K562 (cell line): Measurements from ENCODE around the gene ADD2. TPM values are rescaled to one million over a fixed set of nuclear protein-coding genes. Genes with fewer than 3 reads are reported as not detected.

Source experiments
- ATAC-seq: fragments of 200-7000 bp; cut with Tn5 transposase; 3 replicates; pipeline ENCODE4 v1.9.1; 2020; ENCODE audit warnings: moderate library complexity
- BruUV-seq: library from RNA; stranded (reverse); fragments of 400-500 nt; replicated peaks from 2 replicates; lab custom pipeline; 2021; lab: Mats Ljungman, UMichigan
- CTCF ChIA-PET: fragments of 300-600 bp; formaldehyde crosslinking; extraction: SDS; loops from one replicate; lab custom pipeline; 2021; ENCODE audit warnings: low intra/inter-chr PET ratio; lab: Yijun Ruan, JAX
- POLR2A ChIA-PET: fragments of 300-600, 350-650 bp; sonication (Branson Sonifier 250); formaldehyde crosslinking; extraction: SDS; loops from one replicate; lab custom pipeline; 2021; ENCODE audit warnings: antibody characterized with exemption, inconsistent platforms; lab: Yijun Ruan, JAX
- DNase-seq, 4 experiments: peaks; one replicate each; pipeline versions ENCODE4 v3.0.0 to v3.0.0-alpha.2; 2011 to 2018; ENCODE audit warnings: low spot score in 3 of 4, mixed read lengths in 3 of 4; ENCODE audit errors: extremely low read depth in 1 of 4
- FAIRE-seq: peaks from 2 replicates; lab custom pipeline; 2011; peaks lifted over from hg19 to GRCh38; lab: Jason Lieb, UNC
- H2AFZ ChIP-seq: 2 replicates; pipeline ENCODE4 v1.6.0; 2011; ENCODE audit warnings: low read depth, low read length, control low read depth, inconsistent platforms
- H3K27ac ChIP-seq: fragments of 200-600 bp; 3 replicates; pipeline ENCODE4 v1.8.0; 2011; ENCODE audit warnings: low read depth, mild to moderate bottlenecking, control low read depth, inconsistent platforms, low read length, moderate library complexity, mixed read lengths; ENCODE audit errors: extremely low read depth
- H3K27me3 ChIP-seq, 2 experiments: fragments of 300-600 bp in 1 of 2; 2 replicates in 1 of 2; 3 replicates in 1 of 2; pipeline versions ENCODE4 v1.6.0 to v1.8.0; 2011; ENCODE audit warnings: inconsistent platforms in 2 of 2, low read length in 2 of 2, mild to moderate bottlenecking in 1 of 2, mixed read lengths in 1 of 2, moderate library complexity in 1 of 2; ENCODE audit not compliant: control insufficient read depth in 2 of 2, insufficient read depth in 2 of 2
- H3K36me3 ChIP-seq: fragments of 300-600 bp; 3 replicates; pipeline ENCODE4 v1.8.0; 2011; ENCODE audit warnings: mild to moderate bottlenecking, low read length, inconsistent platforms; ENCODE audit not compliant: control insufficient read depth, insufficient read depth
- H3K4me1 ChIP-seq, 2 experiments: fragments of 200-600 bp in 1 of 2; replicated peaks in 1 of 2; 2 replicates in 1 of 2; 3 replicates in 1 of 2; pipeline versions ENCODE4 v1.5.1 to v1.8.0; 2011; ENCODE audit warnings: inconsistent platforms in 2 of 2, low read length in 2 of 2, mild to moderate bottlenecking in 1 of 2, mixed read lengths in 1 of 2, moderate library complexity in 1 of 2; ENCODE audit not compliant: control insufficient read depth in 2 of 2, insufficient read depth in 2 of 2
- H3K4me2 ChIP-seq: 2 replicates; pipeline ENCODE4 v1.6.1; 2011; ENCODE audit warnings: low read length, control low read depth, inconsistent platforms, mixed read lengths; ENCODE audit not compliant: insufficient read depth
- H3K4me3 ChIP-seq: fragments of 200-600 bp; sonication (generic), shearing (Covaris generic); 2 replicates; pipeline ENCODE4 v1.5.1; 2016; ENCODE audit warnings: control low read depth, inconsistent platforms
- H3K79me2 ChIP-seq: fragments of 200-600 bp; 3 replicates; pipeline ENCODE4 v1.8.0; 2011; ENCODE audit warnings: low read length, inconsistent platforms; ENCODE audit not compliant: control insufficient read depth, insufficient read depth
- H3K9ac ChIP-seq, 2 experiments: 2 replicates each; pipeline versions ENCODE4 v1.6.0 to v1.6.1; 2011; ENCODE audit warnings: low read depth in 2 of 2, low read length in 2 of 2, control low read depth in 1 of 2, inconsistent platforms in 1 of 2, mild to moderate bottlenecking in 1 of 2, mixed read lengths in 1 of 2; ENCODE audit not compliant: insufficient read depth in 1 of 2
- H3K9me1 ChIP-seq: one replicate; pipeline ENCODE4 v1.6.0; 2011; ENCODE audit warnings: inconsistent platforms, mild to moderate bottlenecking, low read length, moderate library complexity; ENCODE audit not compliant: control insufficient read depth, insufficient read depth
- H3K9me3 ChIP-seq: replicated peaks from 2 replicates; pipeline ENCODE4 v1.5.1; 2011; ENCODE audit warnings: low read depth, low read length, inconsistent platforms; ENCODE audit not compliant: control insufficient read depth, insufficient read depth
- H4K20me1 ChIP-seq: replicated peaks from 2 replicates; pipeline ENCODE4 v1.6.1; 2011; ENCODE audit warnings: low read length, inconsistent platforms, mixed read lengths; ENCODE audit not compliant: control insufficient read depth, insufficient read depth
- DDX20 ChIP-seq: fragments of 450-650 bp; IDR thresholded peaks from 2 replicates; pipeline ENCODE4 v1.6.1; 2016; ENCODE audit warnings: missing genetic modification characterization, low read depth, mild to moderate bottlenecking, missing compliant biosample characterization, moderate library complexity
- E2F3 ChIP-seq: fragments of 250-450 bp; sonication (Bioruptor Pico); IDR thresholded peaks from 2 replicates; pipeline ENCODE4 v1.4.0; 2020; ENCODE audit warnings: mild to moderate bottlenecking
- HDAC8 ChIP-seq: fragments of 450-650 bp; IDR thresholded peaks from 2 replicates; pipeline ENCODE4 v1.6.1; 2016; ENCODE audit warnings: mild to moderate bottlenecking, missing genetic modification characterization, moderate library complexity, missing compliant biosample characterization
- HNRNPH1 ChIP-seq: fragments of 200-400 bp; formaldehyde crosslinking; optimal IDR thresholded peaks from 2 replicates; pipeline ENCODE3; 2017; ENCODE audit warnings: low read depth, mild to moderate bottlenecking, low read length, moderate library complexity
- KHSRP ChIP-seq: fragments of 450-650 bp; IDR thresholded peaks from 2 replicates; pipeline ENCODE4 v1.6.1; 2017
- MTF1 ChIP-seq: fragments of 250-450 bp; sonication (Bioruptor Pico); IDR thresholded peaks from 2 replicates; pipeline ENCODE4 v1.9.0; 2021; ENCODE audit warnings: moderate library complexity, mild to moderate bottlenecking, inconsistent platforms, borderline replicate concordance
- OTX1 ChIP-seq: fragments of 450-650 bp; formaldehyde crosslinking; IDR thresholded peaks from 2 replicates; pipeline ENCODE4 v1.4.0; 2022; ENCODE audit warnings: mild to moderate bottlenecking
- WGBS: fragments of 100-300 bp; shearing (Covaris generic); methylation state at CpG from one replicate; pipeline ENCODE4 v1.1.6; 2016; ENCODE audit warnings: low coverage, mixed read lengths; ENCODE audit not compliant: insufficient coverage; ENCODE audit errors: missing lambda C conversion rate; 5-methylcytosine and 5-hydroxymethylcytosine counted together
- in situ Hi-C: fragments of 300-500 bp; cut with MboI; formaldehyde crosslinking; loops from 4 replicates; pipeline ENCODE4 v1.15.0; 2018; ENCODE audit warnings: inconsistent platforms, mixed read lengths
- intact Hi-C: fragments of 100-400 bp; cut with micrococcal nuclease; formaldehyde crosslinking; loops from 2 replicates; pipeline ENCODE4 v1.14.2; 2022
- polyA plus RNA-seq, 8 experiments: library from polyadenylated mRNA; depleted of rRNA in 4 of 8; stranded (reverse) in 5 of 8; unstranded in 3 of 8; fragments of >200 nt; fragmentation: Nextera tagmentation in 2 of 8; fragmentation: Illumina TruSeq in 1 of 8; extraction: Ambion mirVana in 2 of 8; extraction: Trizol in 1 of 8; gene quantifications; 2 replicates each; pipeline versions ENCODE4 v1.2.1 to v1.2.3, GENCODE V29; 2011 to 2014; ENCODE audit warnings: inconsistent platforms in 1 of 8, missing spikeins in 1 of 8
- total RNA-seq, 7 experiments: library from RNA; depleted of rRNA in 6 of 7; stranded (reverse); fragments of >200 nt in 6 of 7; fragmentation: Illumina TruSeq in 2 of 7; extraction: Trizol in 2 of 7; gene quantifications; 2 replicates each; pipeline versions ENCODE4 v1.2.1 to v1.2.3, GENCODE V29; 2011 to 2021; ENCODE audit warnings: low replicate concordance in 1 of 7
- TF ChIP-seq, protein P1 (sequence below): fragments of 450-650 bp; IDR thresholded peaks from 2 replicates; pipeline ENCODE4 v1.6.1; 2016

The ADD2 gene
- total and polyA plus RNA-seq, 9 of the 15 experiments (the other 6 are each of a cell fraction or from before 2014, with no cell fraction given): 3.5 to 63.0 (median 36.2) TPM

DNA sequence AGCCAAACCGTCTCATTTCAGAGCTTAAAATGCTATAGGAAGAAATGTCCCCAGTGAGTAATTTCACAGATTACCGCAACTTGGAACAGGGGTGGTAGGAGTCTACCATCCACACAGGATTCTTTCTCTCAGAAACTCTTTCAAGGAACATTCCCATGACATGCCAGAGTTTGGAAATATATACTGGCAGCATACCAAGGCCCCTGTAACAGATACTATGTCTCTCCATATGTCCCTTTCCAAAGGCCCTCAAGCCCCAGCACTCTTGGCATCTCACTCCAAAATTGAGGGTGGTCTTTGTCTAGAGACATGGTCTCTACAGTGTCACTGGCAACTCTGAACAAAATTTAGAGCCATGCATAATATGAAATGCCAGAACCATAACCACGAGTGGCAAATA, 11.5 kb upstream of the ADD2 start:
- in situ Hi-C loops: loop anchor here (25.0 kb wide), 1 partner anchor 467 kb away; the partner anchor contains the start of gene FAM136A
- Histone ChIP-seq H3K27me3 (no peaks in the 10 kb centered on the region), H3K4me1 (peaks cover 0 to 8% of the 10 kb centered on the region in 2 experiments; a peak in 3 of 5 replicates), H2AFZ (no peak overlapping the region), H3K9me3 (no peaks in the 10 kb centered on the region)
- BruUV-seq: no TSS peak
- TF ChIP-seq HDAC8 (tag): no peak
- TF ChIP-seq, protein P1, sequence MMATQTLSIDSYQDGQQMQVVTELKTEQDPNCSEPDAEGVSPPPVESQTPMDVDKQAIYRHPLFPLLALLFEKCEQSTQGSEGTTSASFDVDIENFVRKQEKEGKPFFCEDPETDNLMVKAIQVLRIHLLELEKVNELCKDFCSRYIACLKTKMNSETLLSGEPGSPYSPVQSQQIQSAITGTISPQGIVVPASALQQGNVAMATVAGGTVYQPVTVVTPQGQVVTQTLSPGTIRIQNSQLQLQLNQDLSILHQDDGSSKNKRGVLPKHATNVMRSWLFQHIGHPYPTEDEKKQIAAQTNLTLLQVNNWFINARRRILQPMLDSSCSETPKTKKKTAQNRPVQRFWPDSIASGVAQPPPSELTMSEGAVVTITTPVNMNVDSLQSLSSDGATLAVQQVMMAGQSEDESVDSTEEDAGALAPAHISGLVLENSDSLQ: no peak
- no peak for TF ChIP-seq HNRNPH1
- TF ChIP-seq KHSRP: no peak
- no peak for TF ChIP-seq DDX20
- TF ChIP-seq E2F3: no peak
- no peak for TF ChIP-seq OTX1 (CRISPR knock-in tag)
- no peak for TF ChIP-seq MTF1 (CRISPR knock-in tag)
- TF ChIP-seq, all 486 proteins: peak for 0
- Histone ChIP-seq H3K36me3 (no peaks in the 10 kb centered on the region), H3K4me3 (no peak overlapping the region), H3K79me2 (no peaks in the 10 kb centered on the region), H3K27ac (no peak overlapping the region), H3K9ac (no peak overlapping the region), H4K20me1 (no peaks in the 10 kb centered on the region), H3K9me1 (no peaks in the 10 kb centered on the region), H3K4me2 (no peak overlapping the region)
- intact Hi-C loops: no loop called here
- no peak for ATAC-seq
- 47% methylated on average over 3 of the region's 3 CpGs for WGBS
- ChIA-PET POLR2A (interaction anchor here (2.0 kb wide), 1 partner anchor 11 kb away, joined by 5 read pairs; the partner anchor contains the start of gene ADD2), CTCF (no interaction called here)
- DNase-seq: no peak
- no peak for FAIRE-seq
